Fibroblast of villous mesenchyme (primary cell): ENCODE data around the gene ABCA7. TPM values are rescaled to one million over a fixed set of nuclear protein-coding genes. Genes with fewer than 3 reads are reported as not detected.

Experiments
- DNase-seq: peaks from one replicate; pipeline ENCODE4 v3.0.0-alpha.2; 2010; ENCODE audit warnings: low read depth
- H3K4me3 ChIP-seq: 2 replicates; pipeline ENCODE4 v1.5.1; 2011; ENCODE audit warnings: low read depth, mild to moderate bottlenecking, low read length
- total RNA-seq: library from RNA; depleted of rRNA; stranded (reverse); fragments of >200 nt; gene quantifications from 2 replicates; pipeline ENCODE4 v1.2.3, GENCODE V29; 2012
- TF ChIP-seq, protein P1 (sequence below): IDR thresholded peaks from 2 replicates; pipeline ENCODE4 v1.5.1; 2012; ENCODE audit warnings: low read depth, mild to moderate bottlenecking, low read length; ENCODE audit not compliant: insufficient read depth

The ABCA7 gene
- total RNA-seq, 1 donor = 11.2 TPM

DNA sequence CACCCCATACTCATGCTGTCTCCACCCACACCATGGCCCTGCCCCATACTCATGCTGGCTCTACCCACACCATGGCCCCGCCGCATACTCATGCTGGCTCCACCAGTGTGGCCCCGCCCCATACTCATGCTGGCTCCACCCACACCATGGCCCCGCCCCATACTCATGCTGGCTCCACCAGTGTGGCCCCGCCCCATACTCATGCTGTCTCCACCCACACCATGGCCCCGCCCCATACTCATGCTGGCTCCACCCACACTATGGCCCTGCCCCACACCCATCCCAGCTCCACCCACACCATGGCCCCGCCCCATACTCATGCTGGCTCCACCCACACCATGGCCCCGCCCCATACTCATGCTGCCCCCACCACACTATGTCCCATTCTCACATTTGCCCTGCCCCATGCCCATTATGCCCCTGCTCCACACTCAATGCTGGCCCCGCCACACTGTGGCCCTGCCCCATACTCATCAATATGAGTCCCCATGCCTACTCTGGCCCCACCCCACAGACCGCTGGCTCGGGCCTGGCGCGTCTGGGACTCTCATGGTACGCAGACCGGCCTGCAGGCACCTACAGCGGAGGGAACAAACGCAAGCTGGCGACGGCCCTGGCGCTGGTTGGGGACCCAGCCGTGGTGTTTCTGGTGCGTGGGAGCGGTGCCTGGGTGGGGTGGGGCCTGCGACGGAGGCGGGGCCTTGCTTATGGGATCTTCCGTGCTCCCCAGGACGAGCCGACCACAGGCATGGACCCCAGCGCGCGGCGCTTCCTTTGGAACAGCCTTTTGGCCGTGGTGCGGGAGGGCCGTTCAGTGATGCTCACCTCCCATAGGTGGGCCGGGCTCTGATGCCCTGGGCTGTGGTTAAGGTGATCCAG, 23.4 kb downstream of the ABCA7 start:
- TF ChIP-seq, protein P1, sequence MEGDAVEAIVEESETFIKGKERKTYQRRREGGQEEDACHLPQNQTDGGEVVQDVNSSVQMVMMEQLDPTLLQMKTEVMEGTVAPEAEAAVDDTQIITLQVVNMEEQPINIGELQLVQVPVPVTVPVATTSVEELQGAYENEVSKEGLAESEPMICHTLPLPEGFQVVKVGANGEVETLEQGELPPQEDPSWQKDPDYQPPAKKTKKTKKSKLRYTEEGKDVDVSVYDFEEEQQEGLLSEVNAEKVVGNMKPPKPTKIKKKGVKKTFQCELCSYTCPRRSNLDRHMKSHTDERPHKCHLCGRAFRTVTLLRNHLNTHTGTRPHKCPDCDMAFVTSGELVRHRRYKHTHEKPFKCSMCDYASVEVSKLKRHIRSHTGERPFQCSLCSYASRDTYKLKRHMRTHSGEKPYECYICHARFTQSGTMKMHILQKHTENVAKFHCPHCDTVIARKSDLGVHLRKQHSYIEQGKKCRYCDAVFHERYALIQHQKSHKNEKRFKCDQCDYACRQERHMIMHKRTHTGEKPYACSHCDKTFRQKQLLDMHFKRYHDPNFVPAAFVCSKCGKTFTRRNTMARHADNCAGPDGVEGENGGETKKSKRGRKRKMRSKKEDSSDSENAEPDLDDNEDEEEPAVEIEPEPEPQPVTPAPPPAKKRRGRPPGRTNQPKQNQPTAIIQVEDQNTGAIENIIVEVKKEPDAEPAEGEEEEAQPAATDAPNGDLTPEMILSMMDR = no peak
- no peak overlapping the region for H3K4me3 ChIP-seq
- peak; percentile 45 for DNase-seq

DNA sequence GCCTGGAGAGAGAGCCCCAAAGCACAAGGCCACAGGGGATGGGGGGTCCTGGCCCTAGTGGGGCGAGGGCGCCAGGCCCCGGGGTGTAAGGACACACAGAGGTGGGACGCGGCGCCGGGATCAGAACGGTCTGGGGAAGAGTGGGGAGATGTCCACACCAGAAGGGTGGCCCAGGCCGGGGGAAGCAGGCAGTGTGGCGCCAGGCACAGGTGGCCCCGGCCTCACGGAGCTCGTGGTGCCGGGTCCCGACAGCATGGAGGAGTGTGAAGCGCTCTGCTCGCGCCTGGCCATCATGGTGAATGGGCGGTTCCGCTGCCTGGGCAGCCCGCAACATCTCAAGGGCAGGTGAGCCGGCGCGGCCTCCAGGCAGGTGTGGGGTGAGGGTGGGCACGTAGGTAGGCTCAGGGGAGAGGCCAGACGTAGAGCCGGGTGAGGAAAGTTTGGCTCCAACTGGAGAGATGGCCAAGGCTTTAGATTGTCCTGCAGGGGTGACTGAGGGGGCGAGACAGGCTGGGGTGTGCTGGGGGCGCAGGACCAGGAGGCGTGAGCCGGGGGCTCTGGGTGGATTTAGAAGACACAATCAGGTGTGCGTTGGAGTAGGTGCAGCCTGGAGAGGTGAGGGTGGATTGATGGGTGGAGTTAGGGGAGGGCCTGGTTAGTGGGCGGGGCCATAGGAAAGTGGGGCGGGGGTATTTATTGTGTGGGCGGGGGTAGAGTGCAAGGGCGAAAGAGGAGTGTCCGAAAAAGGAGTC, 24.2 kb downstream of the ABCA7 start:
- no peak overlapping the region for H3K4me3 ChIP-seq
- DNase-seq = no peak
- TF ChIP-seq, protein P1 = no peak

DNA sequence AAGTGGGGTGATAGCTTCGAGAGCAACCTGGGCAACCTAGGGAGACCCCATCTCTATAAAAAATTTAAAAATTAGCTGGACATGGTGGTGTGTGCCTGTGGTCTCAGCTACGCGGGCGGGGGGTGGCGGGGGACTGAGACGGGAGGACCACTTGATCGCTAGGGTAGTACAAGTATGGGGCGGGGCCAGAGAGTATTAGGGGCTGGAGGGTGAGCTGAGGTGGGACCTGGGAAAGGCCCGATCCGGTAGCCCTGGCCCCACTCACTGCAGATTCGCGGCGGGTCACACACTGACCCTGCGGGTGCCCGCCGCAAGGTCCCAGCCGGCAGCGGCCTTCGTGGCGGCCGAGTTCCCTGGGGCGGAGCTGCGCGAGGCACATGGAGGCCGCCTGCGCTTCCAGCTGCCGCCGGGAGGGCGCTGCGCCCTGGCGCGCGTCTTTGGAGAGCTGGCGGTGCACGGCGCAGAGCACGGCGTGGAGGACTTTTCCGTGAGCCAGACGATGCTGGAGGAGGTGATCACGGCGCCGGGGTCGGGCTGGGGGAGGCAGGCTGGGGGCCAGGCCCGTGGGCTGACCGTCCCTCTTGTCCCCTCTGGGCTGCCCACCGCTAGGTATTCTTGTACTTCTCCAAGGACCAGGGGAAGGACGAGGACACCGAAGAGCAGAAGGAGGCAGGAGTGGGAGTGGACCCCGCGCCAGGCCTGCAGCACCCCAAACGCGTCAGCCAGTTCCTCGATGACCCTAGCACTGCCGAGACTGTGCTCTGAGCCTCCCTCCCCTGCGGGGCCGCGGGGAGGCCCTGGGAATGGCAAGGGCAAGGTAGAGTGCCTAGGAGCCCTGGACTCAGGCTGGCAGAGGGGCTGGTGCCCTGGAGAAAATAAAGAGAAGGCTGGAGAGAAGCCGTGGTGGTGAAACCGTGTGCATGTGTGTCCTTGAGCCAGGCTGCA, 25.0 kb downstream of the ABCA7 start:
- no peak overlapping the region for H3K4me3 ChIP-seq
- TF ChIP-seq, protein P1 = peak; percentile 73

DNA sequence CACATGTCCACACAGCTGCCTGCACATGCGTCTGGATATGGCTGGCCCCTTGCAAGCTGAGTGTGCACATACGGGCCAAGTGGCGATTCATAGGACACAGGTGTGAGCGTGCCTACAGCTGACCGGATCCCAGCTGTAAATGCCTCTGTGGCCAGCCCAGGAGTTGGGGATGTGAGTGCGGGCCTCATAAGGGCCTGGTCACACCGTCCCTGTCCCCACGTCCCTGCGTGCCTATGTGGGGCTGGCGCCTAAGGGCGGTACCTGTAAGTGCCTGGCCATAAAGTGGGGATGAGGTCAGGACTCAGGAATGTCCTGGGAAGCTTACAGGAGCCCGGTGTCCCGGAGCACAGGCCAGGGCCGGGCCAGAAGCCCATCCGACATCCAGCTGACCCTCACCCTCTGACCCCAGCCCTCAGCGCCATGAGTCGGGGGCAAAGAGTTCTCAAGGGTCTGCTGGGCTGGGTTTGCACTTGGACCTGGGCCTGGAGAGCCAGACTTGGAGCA, 25.8 kb downstream of the ABCA7 start:
- TF ChIP-seq, protein P1 = no peak
- no peak for DNase-seq
- H3K4me3 ChIP-seq = no peak overlapping the region

More for the DNA sequence above, 25.0 kb downstream of the ABCA7 start:
- peak; percentile 77 for DNase-seq

DNA sequence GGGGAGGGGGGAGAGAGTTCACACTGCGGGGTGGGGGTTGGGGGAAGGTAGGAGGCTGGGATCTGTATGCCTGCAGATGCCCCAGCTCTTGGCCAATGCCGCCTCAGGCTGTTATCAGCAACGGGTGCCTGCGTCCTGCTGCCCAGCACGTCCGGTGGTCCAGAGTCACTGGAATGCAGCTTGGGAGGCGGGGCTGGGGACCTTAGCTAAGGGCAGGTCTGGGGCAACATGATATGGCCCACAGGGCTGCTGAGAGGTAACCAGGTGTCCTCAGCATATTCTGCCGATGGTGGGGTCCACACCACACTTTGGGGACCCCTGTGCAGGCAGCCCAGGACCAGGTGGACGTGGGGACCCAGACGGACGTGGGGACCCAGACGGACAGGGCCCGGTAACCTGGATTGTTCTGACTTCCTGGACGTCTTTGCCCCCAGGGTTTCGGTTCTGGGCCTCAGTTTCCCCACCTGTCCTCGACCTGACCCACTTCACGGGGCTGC, 26.4 kb downstream of the ABCA7 start:
- H3K4me3 ChIP-seq = peak overlapping the region; percentile 49
- DNase-seq = no peak
- TF ChIP-seq, protein P1 = no peak
